ENCODE data around the gene IKZF3. TPM values are rescaled to one million over a fixed set of nuclear protein-coding genes. Genes with fewer than 3 reads are reported as not detected.
A peak's percentile ranks its signal among the peaks of the same experiment; 100 is the strongest.
"Not testable (repeated sequence)": the region's sequence is repeated elsewhere in the genome, so short reads cannot be mapped to it uniquely, and the experiment has no call there.

The IKZF3 gene
- total RNA-seq, 1 donor from 2014 or later, result 8.2 TPM

GRCh38 chr17:39866013-39866730 is 2.1 kb upstream of the IKZF3 start:
- Histone ChIP-seq H3K9me3 (no peaks in the 10 kb centered on the region), H3K4me1 (peaks cover 11% of the 10 kb centered on the region), H3K27me3 (peaks cover 46% of the 10 kb centered on the region), H3K27ac (no peak overlapping the region), H3K36me3 (no peaks in the 10 kb centered on the region), H3K4me3 (no peak overlapping the region)
- intact Hi-C loops (cut with DNase I), result no loop called here
- TF ChIP-seq, protein P1, sequence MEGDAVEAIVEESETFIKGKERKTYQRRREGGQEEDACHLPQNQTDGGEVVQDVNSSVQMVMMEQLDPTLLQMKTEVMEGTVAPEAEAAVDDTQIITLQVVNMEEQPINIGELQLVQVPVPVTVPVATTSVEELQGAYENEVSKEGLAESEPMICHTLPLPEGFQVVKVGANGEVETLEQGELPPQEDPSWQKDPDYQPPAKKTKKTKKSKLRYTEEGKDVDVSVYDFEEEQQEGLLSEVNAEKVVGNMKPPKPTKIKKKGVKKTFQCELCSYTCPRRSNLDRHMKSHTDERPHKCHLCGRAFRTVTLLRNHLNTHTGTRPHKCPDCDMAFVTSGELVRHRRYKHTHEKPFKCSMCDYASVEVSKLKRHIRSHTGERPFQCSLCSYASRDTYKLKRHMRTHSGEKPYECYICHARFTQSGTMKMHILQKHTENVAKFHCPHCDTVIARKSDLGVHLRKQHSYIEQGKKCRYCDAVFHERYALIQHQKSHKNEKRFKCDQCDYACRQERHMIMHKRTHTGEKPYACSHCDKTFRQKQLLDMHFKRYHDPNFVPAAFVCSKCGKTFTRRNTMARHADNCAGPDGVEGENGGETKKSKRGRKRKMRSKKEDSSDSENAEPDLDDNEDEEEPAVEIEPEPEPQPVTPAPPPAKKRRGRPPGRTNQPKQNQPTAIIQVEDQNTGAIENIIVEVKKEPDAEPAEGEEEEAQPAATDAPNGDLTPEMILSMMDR (IDR thresholded peaks at IDR 0.05), result no peak
- DNase-seq (no peak), ATAC-seq (no peak)

- peak overlapping the region; percentile 43 for H3K4me3 ChIP-seq
- ATAC-seq (no peak), DNase-seq (no peak)
- H3K4me1 ChIP-seq, result peaks cover 11% of the 10 kb centered on the region
- peak overlapping the region; percentile 52 for H3K27ac ChIP-seq
- no peaks in the 10 kb centered on the region for H3K36me3 ChIP-seq
- TF ChIP-seq, protein P1 (IDR thresholded peaks at IDR 0.05), result no peak
- H3K27me3 ChIP-seq, result peaks cover 43% of the 10 kb centered on the region
- no peaks in the 10 kb centered on the region for H3K9me3 ChIP-seq
- intact Hi-C loops (cut with DNase I), result no loop called here
Observed at GRCh38 chr17:39863244-39863917, 731 bp downstream of the IKZF3 start.

DNA sequence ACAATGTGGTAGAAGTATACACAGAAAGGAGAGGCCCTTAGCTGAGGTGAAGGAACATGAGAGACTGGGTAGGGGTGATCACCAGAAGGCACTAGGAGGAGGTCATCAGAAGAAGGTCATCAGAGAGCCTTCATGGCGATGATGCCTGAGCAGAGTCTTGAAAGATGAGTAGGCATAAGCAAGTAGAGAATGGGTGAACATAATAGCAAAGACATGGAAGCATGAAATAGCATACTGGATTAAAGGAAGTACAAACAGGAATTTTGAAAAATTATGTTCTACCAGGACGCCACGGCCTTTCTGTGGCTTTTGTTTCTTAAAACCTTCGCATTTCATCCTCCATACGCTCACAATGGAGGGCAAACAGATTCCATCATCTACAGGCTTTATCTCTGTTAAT is 2.9 kb downstream of the IKZF3 start:
- intact Hi-C loops (cut with DNase I), result no loop called here
- ATAC-seq, result no peak
- Histone ChIP-seq H3K36me3 (no peaks in the 10 kb centered on the region), H3K27me3 (peaks cover 29% of the 10 kb centered on the region), H3K4me1 (peaks cover 11% of the 10 kb centered on the region), H3K27ac (no peak overlapping the region), H3K9me3 (no peaks in the 10 kb centered on the region), H3K4me3 (peak overlapping the region; percentile 11)
- DNase-seq, result no peak
- TF ChIP-seq, protein P1 (IDR thresholded peaks at IDR 0.05), result no peak

DNA sequence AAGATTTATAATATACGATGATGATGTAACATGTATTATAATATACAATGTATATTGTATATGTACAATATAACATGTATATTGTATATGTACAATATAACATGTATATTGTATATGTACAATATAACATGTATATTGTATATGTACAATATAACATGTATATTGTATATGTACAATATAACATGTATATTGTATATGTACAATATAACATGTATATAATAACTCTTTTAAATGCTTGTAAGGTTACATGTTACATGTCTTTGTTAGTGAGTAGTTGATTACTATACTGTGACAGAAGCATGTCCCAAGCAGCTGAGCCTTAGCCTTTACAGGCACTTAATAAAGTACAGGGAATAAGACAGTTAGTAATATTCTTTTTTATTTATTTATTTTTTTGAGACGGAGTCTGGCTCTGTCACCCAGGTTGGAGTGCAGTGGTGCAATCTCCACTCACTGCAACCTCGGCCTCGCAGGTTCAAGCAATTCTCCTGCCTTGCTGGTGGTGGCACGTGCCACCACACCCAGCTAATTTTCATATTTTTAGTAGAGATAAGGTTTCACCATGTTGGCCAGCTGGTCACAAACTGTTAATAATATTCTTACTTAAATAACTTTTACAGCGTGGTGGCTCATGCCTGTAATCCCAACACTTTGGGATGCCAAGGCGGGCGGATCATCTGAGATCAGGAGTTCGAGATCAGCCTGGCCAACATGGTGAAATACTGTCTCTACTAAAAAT is 8.0 kb downstream of the IKZF3 start:
- H3K4me3 ChIP-seq; H3K27me3 ChIP-seq; intact Hi-C loops (cut with DNase I); H3K4me1 ChIP-seq; ATAC-seq; H3K9me3 ChIP-seq; DNase-seq; H3K27ac ChIP-seq; H3K36me3 ChIP-seq: not testable (repeated sequence)

GRCh38 chr17:39854909-39855308 is 9.2 kb downstream of the IKZF3 start:
- Histone ChIP-seq H3K27me3 (no peaks in the 10 kb centered on the region), H3K36me3 (no peaks in the 10 kb centered on the region), H3K27ac (no peak overlapping the region), H3K9me3 (no peaks in the 10 kb centered on the region), H3K4me1 (no peaks in the 10 kb centered on the region), H3K4me3 (no peak overlapping the region)
- intact Hi-C loops (cut with DNase I), result no loop called here
- DNase-seq (no peak), ATAC-seq (no peak)
- TF ChIP-seq, protein P1 (IDR thresholded peaks at IDR 0.05), result no peak

GRCh38 chr17:39852239-39852638 is 11.9 kb downstream of the IKZF3 start:
- ATAC-seq (no peak), DNase-seq (no peak)
- H3K36me3 ChIP-seq, result no peaks in the 10 kb centered on the region
- no peaks in the 10 kb centered on the region for H3K9me3 ChIP-seq
- no peak overlapping the region for H3K4me3 ChIP-seq
- intact Hi-C loops (cut with DNase I), result no loop called here
- peaks cover 5% of the 10 kb centered on the region for H3K27me3 ChIP-seq
- TF ChIP-seq, protein P1 (IDR thresholded peaks at IDR 0.05), result no peak
- no peaks in the 10 kb centered on the region for H3K4me1 ChIP-seq
- no peak overlapping the region for H3K27ac ChIP-seq

DNA sequence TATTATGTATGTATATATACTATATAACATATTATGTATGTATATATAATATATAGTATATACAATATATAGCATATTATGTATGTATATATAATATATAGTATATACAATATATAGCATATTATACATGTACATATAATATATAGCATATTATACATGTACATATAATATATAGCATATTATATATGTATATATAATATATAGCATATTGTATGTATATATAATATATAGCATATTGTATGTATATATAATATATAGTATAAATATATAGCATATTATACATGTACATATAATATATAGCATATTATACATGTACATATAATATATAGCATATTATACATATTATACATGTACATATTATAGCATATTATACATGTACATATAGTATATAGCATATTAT is 13.9 kb downstream of the IKZF3 start:
- H3K36me3 ChIP-seq; H3K4me1 ChIP-seq; DNase-seq; H3K27me3 ChIP-seq; H3K9me3 ChIP-seq; intact Hi-C loops (cut with DNase I); H3K27ac ChIP-seq; H3K4me3 ChIP-seq; ATAC-seq: not testable (repeated sequence)

Data from upper lobe of right lung (tissue), 1 donor.